Keratinocyte (primary cell): ENCODE data around the gene GRIPAP1. TPM values are rescaled to one million over a fixed set of nuclear protein-coding genes. Genes with fewer than 3 reads are reported as not detected.
A peak's percentile ranks its signal among the peaks of the same experiment; 100 is the strongest.

ENCODE experiments used
- DNase-seq: peaks from one replicate; pipeline ENCODE4 v3.0.0-alpha.2; 2011; ENCODE audit warnings: low read depth, missing footprints, low spot score
- FAIRE-seq: peaks from 2 replicates; lab custom pipeline; 2011; peaks lifted over from hg19 to GRCh38; lab: Jason Lieb, UNC
- H2AFZ ChIP-seq: 2 replicates; pipeline ENCODE4 v1.6.0; 2012; ENCODE audit warnings: low read length, control low read depth, inconsistent platforms; ENCODE audit not compliant: control insufficient read depth
- H3K27ac ChIP-seq: 2 replicates; pipeline ENCODE4 v1.5.1; 2011; ENCODE audit warnings: low read length; ENCODE audit not compliant: control insufficient read depth, insufficient read depth
- H3K27me3 ChIP-seq: 3 replicates; pipeline ENCODE4 v1.6.0; 2011; ENCODE audit warnings: low read length; ENCODE audit not compliant: control insufficient read depth, insufficient read depth; ENCODE audit errors: extremely low read depth
- H3K36me3 ChIP-seq, 2 experiments: 2 replicates in 1 of 2; 3 replicates in 1 of 2; pipeline ENCODE4 v1.5.1; 2011; ENCODE audit warnings: low read length in 2 of 2, mild to moderate bottlenecking in 1 of 2; ENCODE audit not compliant: control insufficient read depth in 2 of 2, insufficient read depth in 2 of 2; ENCODE audit errors: extremely low read depth in 1 of 2
- H3K4me1 ChIP-seq: 3 replicates; pipeline ENCODE4 v1.5.1; 2011; ENCODE audit warnings: low read length; ENCODE audit not compliant: control insufficient read depth, insufficient read depth; ENCODE audit errors: extremely low read depth
- H3K4me2 ChIP-seq: 3 replicates; pipeline ENCODE4 v1.6.0; 2011; ENCODE audit warnings: low read depth, low read length; ENCODE audit not compliant: control insufficient read depth, insufficient read depth; ENCODE audit errors: extremely low read depth
- H3K4me3 ChIP-seq, 3 experiments: fragments of 200-600 bp in 1 of 3; sonication (generic) in 1 of 3; 2 replicates in 2 of 3; 3 replicates in 1 of 3; pipeline ENCODE4 v1.5.1; 2011 to 2016; ENCODE audit warnings: low read length in 3 of 3, mild to moderate bottlenecking in 3 of 3, control low read depth in 2 of 3, inconsistent platforms in 1 of 3, low read depth in 1 of 3, mixed read lengths in 1 of 3, mixed run types in 1 of 3, moderate library complexity in 1 of 3; ENCODE audit not compliant: control insufficient read depth in 2 of 3, insufficient read depth in 2 of 3; ENCODE audit errors: extremely low read depth in 1 of 3
- H3K79me2 ChIP-seq: 2 replicates; pipeline ENCODE4 v1.6.0; 2012; ENCODE audit warnings: low read length; ENCODE audit not compliant: control insufficient read depth, insufficient read depth
- H3K9ac ChIP-seq: 3 replicates; pipeline ENCODE4 v1.6.0; 2011; ENCODE audit warnings: low read length; ENCODE audit not compliant: control insufficient read depth, insufficient read depth; ENCODE audit errors: extremely low read depth
- H3K9me1 ChIP-seq: 3 replicates; pipeline ENCODE4 v1.6.0; 2011; ENCODE audit warnings: low read length; ENCODE audit not compliant: control insufficient read depth, insufficient read depth; ENCODE audit errors: extremely low read depth
- H3K9me3 ChIP-seq: 2 replicates; pipeline ENCODE4 v1.5.1; 2012; ENCODE audit warnings: low read depth, low read length; ENCODE audit not compliant: control insufficient read depth
- H4K20me1 ChIP-seq: 3 replicates; pipeline ENCODE4 v1.6.0; 2011; ENCODE audit warnings: low read length; ENCODE audit not compliant: control insufficient read depth, insufficient read depth; ENCODE audit errors: extremely low read depth
- EZH2 ChIP-seq: IDR thresholded peaks from one replicate; pipeline ENCODE4 v1.6.1; 2012; ENCODE audit warnings: inconsistent platforms, mild to moderate bottlenecking, low read length, moderate library complexity
- dilution Hi-C: fragments of 300-500 bp; cut with MboI; formaldehyde crosslinking; loops from one replicate; pipeline ENCODE4 v1.7.0; 2020; ENCODE audit warnings: low sequenced_read_pairs; ENCODE audit not compliant: extremely low pct_ligation_motif_present
- polyA plus RNA-seq, 5 experiments: library from polyadenylated mRNA; depleted of rRNA in 3 of 5; stranded (reverse) in 3 of 5; stranded (forward) in 1 of 5; unstranded in 1 of 5; fragments of >200 nt; gene quantifications; 1 replicate in 1 of 5; 2 replicates in 3 of 5; 3 replicates in 1 of 5; pipeline versions ENCODE4 v1.2.1 to v1.2.3, GENCODE V29; 2011 to 2012; ENCODE audit warnings: missing spikeins in 2 of 5, low read depth in 1 of 5, low replicate concordance in 1 of 5
- TF ChIP-seq, protein P1 (sequence below), 3 experiments: IDR thresholded peaks in 1 of 3; conservative IDR thresholded peaks in 1 of 3; optimal IDR thresholded peaks in 1 of 3; 2 replicates in 2 of 3; 3 replicates in 1 of 3; pipeline versions ENCODE3 to v1.5.1; 2011; ENCODE audit warnings: low read length in 3 of 3, mild to moderate bottlenecking in 3 of 3, moderate library complexity in 2 of 3, control low read depth in 1 of 3, inconsistent platforms in 1 of 3; ENCODE audit not compliant: insufficient read depth in 2 of 3; ENCODE audit errors: extremely low read depth in 1 of 3

GRIPAP1 gene
- polyA plus RNA-seq, 1 donor (not counting 4 experiments of a cell fraction or from before 2014, with no cell fraction given), result 23.0 TPM

DNA sequence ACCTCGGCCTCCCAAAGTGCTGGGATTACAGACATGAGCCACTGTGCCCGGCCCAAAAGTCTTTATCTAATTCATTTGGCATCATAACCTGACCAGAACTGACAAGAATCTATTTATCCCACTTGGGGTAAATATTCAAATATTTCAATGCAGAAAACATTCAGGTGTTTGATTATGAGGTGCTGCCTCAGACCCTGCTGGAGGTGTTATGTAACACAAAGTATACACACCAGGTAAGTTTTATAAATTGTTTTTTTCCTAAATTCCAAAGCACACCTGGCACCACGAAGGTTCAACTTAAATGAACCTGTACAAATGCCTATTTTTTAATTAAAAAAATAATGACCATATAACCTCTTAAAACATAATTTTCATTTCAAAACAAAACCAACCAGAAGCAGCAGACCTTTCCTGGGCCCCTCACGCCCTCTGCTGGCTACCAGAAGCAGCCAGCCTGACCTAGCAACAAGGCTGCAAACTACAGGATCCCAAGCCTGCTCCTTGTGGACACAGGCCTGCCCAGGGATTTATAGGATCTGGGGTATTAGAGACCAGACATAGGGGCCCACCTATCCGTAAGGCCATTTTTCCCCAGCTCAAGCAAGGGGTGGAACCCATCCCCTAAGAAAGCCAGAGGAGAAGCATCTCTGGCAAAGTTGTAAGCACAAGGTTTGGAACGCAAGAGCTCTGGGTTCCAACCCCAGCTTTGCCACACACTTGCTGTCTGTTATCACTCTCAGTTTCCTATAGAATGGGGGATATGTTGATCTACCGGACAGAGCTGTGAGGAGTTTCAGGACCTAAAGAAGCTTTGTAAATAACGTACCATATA lies 56.3 kb downstream of the GRIPAP1 start:
- no peak overlapping the region for H3K4me3 ChIP-seq
- no peaks in the 10 kb centered on the region for H4K20me1 ChIP-seq
- TF ChIP-seq, protein P1, sequence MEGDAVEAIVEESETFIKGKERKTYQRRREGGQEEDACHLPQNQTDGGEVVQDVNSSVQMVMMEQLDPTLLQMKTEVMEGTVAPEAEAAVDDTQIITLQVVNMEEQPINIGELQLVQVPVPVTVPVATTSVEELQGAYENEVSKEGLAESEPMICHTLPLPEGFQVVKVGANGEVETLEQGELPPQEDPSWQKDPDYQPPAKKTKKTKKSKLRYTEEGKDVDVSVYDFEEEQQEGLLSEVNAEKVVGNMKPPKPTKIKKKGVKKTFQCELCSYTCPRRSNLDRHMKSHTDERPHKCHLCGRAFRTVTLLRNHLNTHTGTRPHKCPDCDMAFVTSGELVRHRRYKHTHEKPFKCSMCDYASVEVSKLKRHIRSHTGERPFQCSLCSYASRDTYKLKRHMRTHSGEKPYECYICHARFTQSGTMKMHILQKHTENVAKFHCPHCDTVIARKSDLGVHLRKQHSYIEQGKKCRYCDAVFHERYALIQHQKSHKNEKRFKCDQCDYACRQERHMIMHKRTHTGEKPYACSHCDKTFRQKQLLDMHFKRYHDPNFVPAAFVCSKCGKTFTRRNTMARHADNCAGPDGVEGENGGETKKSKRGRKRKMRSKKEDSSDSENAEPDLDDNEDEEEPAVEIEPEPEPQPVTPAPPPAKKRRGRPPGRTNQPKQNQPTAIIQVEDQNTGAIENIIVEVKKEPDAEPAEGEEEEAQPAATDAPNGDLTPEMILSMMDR (optimal IDR thresholded peaks at IDR 0.05 in 1 of 3, IDR thresholded peaks at IDR 0.05 in 1 of 3, conservative IDR thresholded peaks at IDR 0.05 in 1 of 3; ENCODE audit: extremely low read depth in 1 of 3, insufficient read depth in 2 of 3, low read length in 3 of 3), result peak; percentile 60 to 84 (median 75)
- TF ChIP-seq EZH2, result no peak
- H3K27me3 ChIP-seq, result no peaks in the 10 kb centered on the region
- DNase-seq, result no peak
- dilution Hi-C loops, result no loop called here
- no peak for FAIRE-seq
- no peaks in the 10 kb centered on the region for H3K4me1 ChIP-seq
- no peak overlapping the region for H3K9ac ChIP-seq
- H3K4me2 ChIP-seq, result no peak overlapping the region
- H3K27ac ChIP-seq, result no peak overlapping the region
- H3K9me3 ChIP-seq, result no peaks in the 10 kb centered on the region
- H2AFZ ChIP-seq, result no peak overlapping the region
- H3K36me3 ChIP-seq, result peaks cover 2 to 4% of the 10 kb centered on the region in 2 experiments
- no peaks in the 10 kb centered on the region for H3K9me1 ChIP-seq
- peaks cover 30% of the 10 kb centered on the region for H3K79me2 ChIP-seq

DNA sequence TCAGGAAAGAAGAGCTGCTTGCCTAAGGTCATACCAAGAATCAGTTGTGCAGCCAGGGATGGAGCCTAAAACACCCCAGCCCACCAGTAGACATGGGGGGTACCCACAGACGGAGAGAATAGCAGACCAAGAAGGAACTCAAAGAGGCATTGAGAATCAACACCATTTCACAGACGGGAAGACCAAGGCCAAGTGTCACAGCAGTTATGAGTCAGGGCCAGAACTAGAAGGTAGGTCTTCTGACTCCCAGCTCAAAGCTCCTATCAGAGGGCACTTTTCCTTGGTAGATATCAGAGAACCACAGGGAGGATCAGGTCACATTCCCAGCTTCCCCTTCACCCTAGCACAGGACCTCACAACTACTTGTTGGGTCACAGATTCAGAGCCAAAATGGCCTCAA lies 59.2 kb downstream of the GRIPAP1 start:
- no peaks in the 10 kb centered on the region for H3K9me1 ChIP-seq
- dilution Hi-C loops, result no loop called here
- TF ChIP-seq EZH2, result no peak
- TF ChIP-seq, protein P1 (optimal IDR thresholded peaks at IDR 0.05 in 1 of 3, IDR thresholded peaks at IDR 0.05 in 1 of 3, conservative IDR thresholded peaks at IDR 0.05 in 1 of 3; ENCODE audit: extremely low read depth in 1 of 3, insufficient read depth in 2 of 3, low read length in 3 of 3), result no peak
- peaks cover 4 to 6% of the 10 kb centered on the region in 2 experiments for H3K36me3 ChIP-seq
- no peaks in the 10 kb centered on the region for H3K4me1 ChIP-seq
- DNase-seq, result no peak
- no peaks in the 10 kb centered on the region for H3K9me3 ChIP-seq
- H3K9ac ChIP-seq, result no peak overlapping the region
- no peak overlapping the region for H3K4me2 ChIP-seq
- no peak overlapping the region for H2AFZ ChIP-seq
- no peak overlapping the region for H3K27ac ChIP-seq
- no peaks in the 10 kb centered on the region for H3K27me3 ChIP-seq
- FAIRE-seq, result no peak
- peaks cover 43% of the 10 kb centered on the region for H3K79me2 ChIP-seq
- no peak overlapping the region for H3K4me3 ChIP-seq
- H4K20me1 ChIP-seq, result no peaks in the 10 kb centered on the region
